HG03571 (cell line): Measurements from ENCODE around the gene STIP1.
A peak's percentile ranks its signal among the peaks of the same experiment; 100 is the strongest.
"Not testable (repeated sequence)": the region's sequence is repeated elsewhere in the genome, so short reads cannot be mapped to it uniquely, and the experiment has no call there.

ENCODE experiments used
- ATAC-seq: cut with Tn5 transposase; IDR thresholded peaks from one replicate; pipeline ENCODE4 v1.9.1; 2021; ENCODE audit not compliant: unreplicated experiment

The STIP1 gene

GRCh38 chr11:64157631-64158394 lies 28.2 kb upstream of the STIP1 start:
- ATAC-seq = no peak

GRCh38 chr11:64161037-64161436 lies 24.9 kb upstream of the STIP1 start:
- no peak for ATAC-seq

- ATAC-seq = not testable (repeated sequence)
Observed at GRCh38 chr11:64162769-64163168, 23.2 kb upstream of the STIP1 start.

GRCh38 chr11:64163951-64164350 lies 22.0 kb upstream of the STIP1 start:
- ATAC-seq = no peak

GRCh38 chr11:64164392-64165312 lies 21.3 kb upstream of the STIP1 start:
- ATAC-seq = no peak

- ATAC-seq = no peak
Observed at GRCh38 chr11:64165481-64165841, 20.5 kb upstream of the STIP1 start.

GRCh38 chr11:64165842-64166635 lies 19.9 kb upstream of the STIP1 start, which contains the start of gene MACROD1:
TSS of gene MACROD1 (minus strand) at chr11:64166113. CDS start at chr11:64165994, 119 bp downstream.
- ATAC-seq = peak; percentile 60

- ATAC-seq = no peak
Observed at GRCh38 chr11:64170419-64170818, 15.6 kb upstream of the STIP1 start.

- no peak for ATAC-seq
Observed at GRCh38 chr11:64173616-64174355, 12.2 kb upstream of the STIP1 start.

- ATAC-seq = no peak
Observed at GRCh38 chr11:64176751-64177150, 9.2 kb upstream of the STIP1 start.

GRCh38 chr11:64178203-64178602 lies 7.8 kb upstream of the STIP1 start:
- ATAC-seq = no peak

GRCh38 chr11:64178951-64179639 lies 6.9 kb upstream of the STIP1 start:
- ATAC-seq = no peak

GRCh38 chr11:64180891-64181290 lies 5.1 kb upstream of the STIP1 start:
- ATAC-seq = no peak

GRCh38 chr11:64181506-64182411 lies 4.2 kb upstream of the STIP1 start:
- ATAC-seq = no peak

- ATAC-seq = no peak
Observed at GRCh38 chr11:64183890-64184289, 2.1 kb upstream of the STIP1 start.

- peak; percentile 19 for ATAC-seq
Observed at GRCh38 chr11:64185175-64185692, 737 bp upstream of the STIP1 start.

- ATAC-seq = no peak
Observed at GRCh38 chr11:64186492-64187165, 658 bp downstream of the STIP1 start.

GRCh38 chr11:64192434-64192833 lies 6.5 kb downstream of the STIP1 start:
- ATAC-seq = no peak
